Duodenal mucosa (tissue), 2 donors: Measurements from ENCODE around the gene RABL2A.
"Not testable (repeated sequence)": the region's sequence is repeated elsewhere in the genome, so short reads cannot be mapped to it uniquely, and the experiment has no call there.

Experiments used
- H3K27ac ChIP-seq: one replicate; pipeline ENCODE4 v1.7.0; 2013; ENCODE audit warnings: low read depth, low read length
- H3K27me3 ChIP-seq, 2 donors: one replicate each; pipeline ENCODE4 v1.7.0; 2013; ENCODE audit warnings: low read length in 2 of 2, control low read depth in 1 of 2; ENCODE audit not compliant: insufficient read depth in 2 of 2, control insufficient read depth in 1 of 2
- H3K36me3 ChIP-seq, 2 donors: one replicate each; pipeline ENCODE4 v1.7.0; 2013; ENCODE audit warnings: low read length in 2 of 2, control low read depth in 1 of 2; ENCODE audit not compliant: insufficient read depth in 2 of 2, control insufficient read depth in 1 of 2
- H3K4me1 ChIP-seq, 2 donors: one replicate each; pipeline ENCODE4 v1.7.0; 2013; ENCODE audit warnings: low read length in 2 of 2, control low read depth in 1 of 2; ENCODE audit not compliant: insufficient read depth in 2 of 2, control insufficient read depth in 1 of 2
- H3K4me3 ChIP-seq, 2 donors: one replicate each; pipeline ENCODE4 v1.7.0; 2013; ENCODE audit warnings: low read length in 2 of 2, low read depth in 1 of 2
- H3K9ac ChIP-seq, 2 donors: one replicate each; pipeline ENCODE4 v1.7.0; 2013; ENCODE audit warnings: low read length in 2 of 2, low read depth in 1 of 2
- H3K9me3 ChIP-seq, 2 donors: one replicate each; pipeline ENCODE4 v1.7.0; 2013; ENCODE audit warnings: low read length in 2 of 2, control low read depth in 1 of 2; ENCODE audit not compliant: control insufficient read depth in 1 of 2

Gene RABL2A

DNA sequence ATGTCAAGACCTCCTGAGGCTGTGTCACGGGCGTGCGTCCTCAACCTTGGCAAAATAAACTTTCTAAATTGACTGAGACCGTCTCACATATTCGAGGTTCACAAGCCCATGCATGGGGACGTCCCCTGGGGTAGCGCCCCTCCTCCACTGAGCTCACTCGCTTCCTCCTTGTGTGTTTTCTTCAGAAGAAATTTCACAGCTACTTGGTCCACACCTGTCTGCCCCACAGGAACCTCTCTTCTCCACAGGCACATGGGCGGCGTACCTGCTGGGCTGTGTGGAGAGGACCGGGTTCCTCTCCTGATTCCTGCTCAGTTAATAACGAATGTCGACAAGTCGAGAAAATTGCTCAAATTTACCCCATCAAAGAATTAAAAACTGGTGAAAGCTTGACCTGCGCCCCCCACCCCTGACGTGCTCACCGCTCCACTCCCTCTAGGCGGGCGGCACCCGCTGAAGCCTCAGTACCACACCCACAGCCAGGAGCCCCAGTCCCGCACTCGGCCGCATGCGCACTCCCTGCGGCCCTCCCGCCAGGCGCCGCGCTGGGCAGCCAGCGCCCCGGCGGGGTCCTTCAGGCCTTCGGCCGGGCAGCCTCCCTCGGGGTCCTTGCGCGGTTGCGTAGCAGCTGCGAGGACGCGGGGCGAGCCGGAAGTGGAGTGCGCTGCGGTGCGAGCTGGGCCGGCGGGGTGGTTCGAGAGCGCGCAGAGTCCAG, at the start of gene RABL2A:
Gene RABL2A (plus strand): TSS at position 651 of the 715 bp plus-strand sequence. CDS start 1,341 bp downstream, outside the sequence.
- H3K4me1 ChIP-seq, H3K9me3 ChIP-seq, H3K27ac ChIP-seq, H3K27me3 ChIP-seq, H3K36me3 ChIP-seq: not testable (repeated sequence)
- H3K4me3 ChIP-seq: peak within 1 kb of the TSS; percentile 40 to 68
- H3K9ac ChIP-seq: peak within 1 kb of the TSS; percentile 18 to 51

DNA sequence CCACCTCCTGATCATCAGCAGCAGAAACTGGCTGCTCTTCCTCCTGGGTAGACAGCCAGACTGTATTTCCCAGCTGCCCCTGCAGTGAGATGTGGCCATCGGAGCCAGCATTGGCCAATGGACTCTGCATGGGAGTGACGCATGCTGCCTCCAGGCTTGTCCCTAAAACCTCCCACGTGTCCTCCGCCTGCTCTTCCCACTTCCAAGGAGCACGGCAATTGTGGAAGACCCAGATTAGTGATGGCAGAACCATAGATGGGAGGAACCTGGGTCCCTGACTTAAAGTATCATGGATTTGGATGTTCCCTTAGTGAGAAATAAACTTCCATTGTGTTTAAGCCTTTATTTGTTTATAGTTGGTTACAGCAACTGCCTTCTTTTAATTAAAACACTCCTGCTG, 48.6 kb upstream of the RABL2A start:
- not testable (repeated sequence) for H3K27me3 ChIP-seq, H3K4me3 ChIP-seq, H3K36me3 ChIP-seq, H3K4me1 ChIP-seq, H3K27ac ChIP-seq, H3K9ac ChIP-seq, H3K9me3 ChIP-seq

DNA sequence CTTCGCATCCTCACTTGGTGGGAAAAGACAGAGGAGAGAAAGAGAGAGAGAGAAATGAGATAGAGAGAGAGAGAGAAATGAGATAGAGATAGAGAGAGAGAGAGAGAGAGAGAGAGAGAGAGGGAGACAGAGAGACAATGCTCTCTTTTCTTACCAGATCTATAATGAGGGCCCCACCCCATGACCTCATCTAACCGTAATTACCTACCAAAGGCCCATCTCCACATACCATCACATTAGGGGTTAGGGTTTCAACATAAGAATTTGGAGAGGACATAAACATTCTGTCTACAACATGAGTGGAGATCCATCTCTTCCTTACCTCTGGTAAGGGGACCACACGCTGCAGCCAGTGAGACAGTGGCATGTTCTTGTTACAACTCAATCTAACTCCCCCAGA, 44.6 kb upstream of the RABL2A start:
- H3K9me3 ChIP-seq, H3K36me3 ChIP-seq, H3K4me1 ChIP-seq, H3K27me3 ChIP-seq, H3K9ac ChIP-seq, H3K4me3 ChIP-seq, H3K27ac ChIP-seq: not testable (repeated sequence)

DNA sequence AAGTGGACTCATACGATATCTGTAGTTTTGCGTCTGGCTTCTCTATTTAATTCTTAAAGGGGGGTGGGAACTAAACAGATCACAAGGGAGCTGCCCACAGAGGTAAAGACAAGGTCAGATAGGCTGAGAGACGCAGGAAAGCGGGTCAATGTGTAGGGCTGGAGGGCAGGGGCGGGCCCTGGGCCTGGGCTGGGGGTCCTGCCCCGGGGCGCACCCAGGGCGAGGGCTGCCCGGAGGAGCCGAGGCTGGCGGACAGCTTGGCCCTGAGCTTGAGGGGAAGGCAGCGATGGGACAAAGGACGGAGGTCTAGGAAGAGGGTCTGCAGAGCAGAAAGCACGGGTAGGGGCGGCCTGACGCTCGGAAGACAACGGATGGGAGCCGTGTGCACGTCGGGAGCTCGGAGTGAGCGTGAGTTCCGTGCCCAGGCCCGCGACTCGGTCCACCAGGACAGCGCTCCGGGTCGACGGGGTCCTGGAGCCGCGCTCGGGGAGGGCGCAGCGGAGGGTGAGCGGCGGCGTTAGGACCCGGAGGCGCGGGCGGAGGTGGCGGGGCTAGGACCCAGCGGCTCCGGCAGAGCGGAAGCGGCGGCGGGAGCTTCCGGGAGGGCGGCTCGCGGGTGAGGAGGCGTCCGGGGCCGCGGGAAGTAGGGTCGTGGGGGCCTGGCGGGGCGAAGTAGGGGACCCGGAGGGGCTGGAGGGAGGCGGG, 43.4 kb upstream of the RABL2A start:
- Histone ChIP-seq H3K4me3 (peak overlapping the region; percentile 67 to 77), H3K27ac (peak overlapping the region; percentile 20), H3K9ac (peak overlapping the region; percentile 56 to 87)
- not testable (repeated sequence) for H3K4me1 ChIP-seq, H3K9me3 ChIP-seq, H3K36me3 ChIP-seq, H3K27me3 ChIP-seq

DNA sequence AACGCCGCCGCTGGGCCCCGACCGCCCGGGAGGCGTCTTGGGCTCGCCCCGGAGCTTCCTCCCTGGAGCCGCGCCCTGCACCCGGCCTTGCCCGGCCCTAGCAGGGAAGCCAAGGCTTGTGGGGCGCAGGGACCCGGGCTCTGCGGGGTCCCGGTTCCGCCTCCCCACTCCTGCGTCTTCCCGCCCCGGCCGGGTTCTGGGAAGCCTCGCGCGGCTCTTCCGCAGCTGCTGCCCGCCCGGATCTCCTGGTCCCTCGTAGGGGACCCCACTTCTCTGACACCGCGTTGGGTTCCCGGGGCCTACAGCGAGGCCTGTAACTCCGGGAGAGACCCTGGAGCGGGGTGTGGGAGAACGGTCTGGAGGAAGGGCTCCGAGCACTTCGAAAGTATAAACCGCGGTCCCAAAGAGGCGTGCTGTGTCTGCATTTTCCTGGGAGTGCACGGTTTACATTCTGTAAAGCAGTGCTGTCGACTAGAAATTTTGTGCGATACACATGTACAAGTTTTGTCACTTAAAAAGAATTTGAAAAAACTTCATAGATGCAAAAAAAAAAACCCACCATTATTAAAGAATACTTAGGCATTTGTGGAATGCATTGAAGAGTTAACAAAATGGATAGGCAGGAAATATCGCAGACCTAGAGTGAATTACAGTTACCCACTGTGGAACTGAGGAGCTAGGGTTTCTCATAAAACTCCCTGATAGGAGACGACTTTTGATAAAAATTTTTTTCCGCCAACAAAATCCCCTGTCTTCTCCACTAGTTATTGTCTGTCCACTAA, 42.6 kb upstream of the RABL2A start:
- not testable (repeated sequence) for H3K4me1 ChIP-seq, H3K36me3 ChIP-seq, H3K9me3 ChIP-seq, H3K27ac ChIP-seq, H3K27me3 ChIP-seq
- H3K9ac ChIP-seq: peak overlapping the region; percentile 43 to 54
- H3K4me3 ChIP-seq: peak overlapping the region; percentile 66 to 71

DNA sequence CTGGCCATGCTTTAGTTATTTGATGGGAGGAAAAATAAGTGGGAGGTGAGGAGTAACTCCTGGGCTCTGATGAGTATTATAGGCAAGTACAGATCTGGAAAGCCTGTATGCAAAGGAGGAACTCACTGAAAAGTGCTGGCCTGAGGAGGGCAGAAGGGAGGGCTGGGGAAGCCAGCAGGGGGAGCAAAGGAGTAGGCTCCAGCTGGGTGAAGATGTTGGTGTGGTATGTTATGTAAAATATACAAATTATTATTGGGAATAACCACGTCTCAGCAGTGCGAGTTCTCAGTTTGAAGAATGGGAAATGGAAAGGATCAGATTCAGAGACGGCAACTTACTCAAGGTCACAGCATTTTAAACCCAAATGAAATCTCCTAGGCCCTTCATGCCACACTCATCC, 39.9 kb upstream of the RABL2A start:
- not testable (repeated sequence) for H3K36me3 ChIP-seq, H3K27me3 ChIP-seq, H3K9ac ChIP-seq, H3K27ac ChIP-seq, H3K4me3 ChIP-seq, H3K4me1 ChIP-seq, H3K9me3 ChIP-seq

DNA sequence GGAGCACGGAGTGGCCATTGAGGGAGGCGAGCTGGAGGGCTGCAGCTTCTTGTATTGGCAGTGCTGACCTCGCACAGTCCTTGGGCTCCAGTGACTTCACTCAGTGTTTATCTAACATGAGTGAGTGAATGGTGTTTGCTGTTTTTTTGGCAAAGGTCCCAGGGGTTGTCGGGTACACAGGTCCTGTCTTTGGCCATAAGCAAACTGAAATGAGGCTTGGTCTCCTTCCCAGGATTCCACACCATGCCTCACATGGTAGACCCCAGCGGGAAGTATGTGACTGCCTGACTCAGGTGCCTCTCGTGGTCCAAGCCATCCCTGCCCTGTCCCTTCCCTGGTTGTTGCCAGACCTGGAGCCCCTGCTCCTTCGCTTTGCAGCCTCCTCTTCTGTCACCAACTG, 37.5 kb upstream of the RABL2A start:
- H3K27ac ChIP-seq, H3K36me3 ChIP-seq, H3K4me1 ChIP-seq, H3K4me3 ChIP-seq, H3K27me3 ChIP-seq, H3K9me3 ChIP-seq, H3K9ac ChIP-seq: not testable (repeated sequence)

DNA sequence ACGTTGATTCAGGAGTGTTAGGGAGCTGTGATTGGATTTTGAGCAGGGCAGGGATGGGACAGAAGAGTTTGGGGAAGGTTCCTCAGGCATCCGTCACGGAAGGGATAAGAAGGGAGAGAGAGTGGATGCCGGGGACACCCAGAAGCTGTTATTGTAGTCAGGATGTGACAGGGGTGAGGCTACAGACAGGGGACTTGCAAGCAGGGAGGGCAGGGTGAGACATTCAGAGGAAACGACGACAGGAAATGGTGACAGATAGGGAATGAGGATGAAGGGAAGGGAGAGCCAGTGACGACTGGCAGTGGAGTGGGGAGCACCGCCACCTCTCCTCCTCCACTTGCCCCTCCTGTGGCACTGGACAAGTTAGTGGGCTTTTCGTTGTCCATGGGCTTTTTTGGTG, 35.1 kb upstream of the RABL2A start:
- not testable (repeated sequence) for H3K27ac ChIP-seq, H3K27me3 ChIP-seq, H3K9me3 ChIP-seq, H3K36me3 ChIP-seq, H3K4me3 ChIP-seq, H3K4me1 ChIP-seq, H3K9ac ChIP-seq

DNA sequence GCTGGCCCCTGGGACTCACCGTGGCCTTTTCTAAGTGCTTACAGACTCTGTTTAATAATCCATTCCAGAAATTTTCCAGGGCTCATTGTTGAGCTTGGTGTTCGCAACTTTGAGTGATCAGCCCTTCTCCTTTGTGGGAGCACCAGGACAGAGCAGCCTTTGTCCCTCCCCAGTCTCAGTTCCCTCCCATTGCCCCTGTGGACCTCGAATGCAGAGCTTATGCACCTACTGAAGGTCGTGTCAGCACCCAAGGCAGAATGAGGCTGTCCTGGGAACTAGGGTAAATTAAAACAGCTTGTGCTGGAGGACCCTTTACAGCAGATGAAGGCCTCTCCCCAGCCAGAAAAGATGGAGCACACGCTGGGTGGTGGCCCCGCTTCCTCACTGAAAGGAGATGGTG, 33.8 kb upstream of the RABL2A start:
- H3K4me1 ChIP-seq, H3K27me3 ChIP-seq, H3K4me3 ChIP-seq, H3K9me3 ChIP-seq, H3K36me3 ChIP-seq, H3K27ac ChIP-seq, H3K9ac ChIP-seq: not testable (repeated sequence)

DNA sequence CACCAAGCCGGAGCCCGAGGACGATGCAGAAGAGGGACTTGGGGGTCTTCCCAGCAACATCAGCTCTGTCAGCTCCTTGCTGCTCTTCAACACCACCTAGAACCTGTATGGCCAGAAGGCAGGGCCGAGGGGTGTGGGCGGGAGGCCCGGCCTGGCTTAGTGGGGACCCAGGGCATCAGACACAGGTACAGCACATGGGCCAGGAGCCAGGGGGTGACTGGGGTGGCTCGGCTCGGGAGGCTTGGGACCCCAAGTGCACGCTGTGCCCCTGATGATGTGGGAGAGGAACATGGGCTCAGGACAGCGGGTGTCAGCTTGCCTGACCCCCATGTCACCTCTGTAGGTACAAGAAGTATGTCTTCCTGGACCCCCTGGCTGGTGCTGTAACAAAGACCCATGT, 31.3 kb upstream of the RABL2A start:
- H3K9me3 ChIP-seq: not testable (repeated sequence)

More for the DNA sequence above, 31.3 kb upstream of the RABL2A start:
- H3K4me1 ChIP-seq, H3K4me3 ChIP-seq, H3K27me3 ChIP-seq, H3K36me3 ChIP-seq, H3K9ac ChIP-seq, H3K27ac ChIP-seq: not testable (repeated sequence)
